ENCODE data around the gene NOVA1.

DNA sequence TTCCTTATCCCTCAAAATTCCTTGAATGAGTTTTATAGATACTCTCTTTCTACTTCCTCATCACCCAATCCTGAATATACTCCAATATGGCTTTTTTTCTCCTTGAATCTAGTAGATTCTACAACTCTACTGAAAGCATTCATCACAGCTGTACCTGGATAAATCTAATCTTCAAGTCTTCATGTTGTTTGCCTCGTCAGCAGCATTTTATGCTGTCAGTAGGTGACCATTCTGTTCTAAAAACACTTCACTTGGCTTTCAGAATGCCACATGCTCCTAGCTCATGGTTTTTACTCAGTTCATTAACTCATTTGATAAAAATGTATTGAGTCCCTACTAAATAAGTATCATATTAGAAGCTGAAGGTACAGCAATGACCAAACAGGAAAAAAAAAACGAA lies 113.3 kb downstream of the NOVA1 start:
- TF ChIP-seq, protein P1, sequence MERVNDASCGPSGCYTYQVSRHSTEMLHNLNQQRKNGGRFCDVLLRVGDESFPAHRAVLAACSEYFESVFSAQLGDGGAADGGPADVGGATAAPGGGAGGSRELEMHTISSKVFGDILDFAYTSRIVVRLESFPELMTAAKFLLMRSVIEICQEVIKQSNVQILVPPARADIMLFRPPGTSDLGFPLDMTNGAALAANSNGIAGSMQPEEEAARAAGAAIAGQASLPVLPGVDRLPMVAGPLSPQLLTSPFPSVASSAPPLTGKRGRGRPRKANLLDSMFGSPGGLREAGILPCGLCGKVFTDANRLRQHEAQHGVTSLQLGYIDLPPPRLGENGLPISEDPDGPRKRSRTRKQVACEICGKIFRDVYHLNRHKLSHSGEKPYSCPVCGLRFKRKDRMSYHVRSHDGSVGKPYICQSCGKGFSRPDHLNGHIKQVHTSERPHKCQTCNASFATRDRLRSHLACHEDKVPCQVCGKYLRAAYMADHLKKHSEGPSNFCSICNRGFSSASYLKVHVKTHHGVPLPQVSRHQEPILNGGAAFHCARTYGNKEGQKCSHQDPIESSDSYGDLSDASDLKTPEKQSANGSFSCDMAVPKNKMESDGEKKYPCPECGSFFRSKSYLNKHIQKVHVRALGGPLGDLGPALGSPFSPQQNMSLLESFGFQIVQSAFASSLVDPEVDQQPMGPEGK (CRISPR knock-in tag; IDR thresholded peaks at IDR 0.05; ENCODE audit: borderline replicate concordance) = no peak
- TF ChIP-seq TOX (CRISPR knock-in tag; IDR thresholded peaks at IDR 0.05; ENCODE audit: borderline replicate concordance) (no peak), SNAI2 (CRISPR knock-in tag; IDR thresholded peaks at IDR 0.05) (no peak), RARB (CRISPR knock-in tag; IDR thresholded peaks at IDR 0.05) (no peak)
